Ishikawa (cell line): ENCODE data around the gene C19orf47.

Experiments used
- CEBPB ChIP-seq: IDR thresholded peaks from 2 replicates; pipeline ENCODE4 v1.6.1; 2012
- CREB1 ChIP-seq: IDR thresholded peaks from 2 replicates; pipeline ENCODE4 v1.6.1; 2012; ENCODE audit warnings: low read depth
- EGR1 ChIP-seq: IDR thresholded peaks from 2 replicates; pipeline ENCODE4 v1.6.1; 2012
- EP300 ChIP-seq: IDR thresholded peaks from 2 replicates; pipeline ENCODE4 v1.6.1; 2012; ENCODE audit warnings: borderline replicate concordance
- FOXM1 ChIP-seq: IDR thresholded peaks from 2 replicates; pipeline ENCODE4 v1.6.1; 2012; ENCODE audit warnings: low read depth, borderline replicate concordance
- NFIC ChIP-seq: IDR thresholded peaks from 2 replicates; pipeline ENCODE4 v1.6.1; 2012
- RAD21 ChIP-seq: IDR thresholded peaks from 2 replicates; pipeline ENCODE4 v1.6.1; 2012; ENCODE audit warnings: low read depth
- TAF1 ChIP-seq: IDR thresholded peaks from 2 replicates; pipeline ENCODE4 v1.6.1; 2012; ENCODE audit warnings: low read depth, mild to moderate bottlenecking
- TCF12 ChIP-seq: IDR thresholded peaks from 2 replicates; pipeline ENCODE4 v1.6.1; 2012; ENCODE audit warnings: low read depth
- TEAD4 ChIP-seq: IDR thresholded peaks from 2 replicates; pipeline ENCODE4 v1.6.1; 2012
- YY1 ChIP-seq: IDR thresholded peaks from 2 replicates; pipeline ENCODE4 v1.6.1; 2012; ENCODE audit warnings: low read depth
- ZBTB7A ChIP-seq: IDR thresholded peaks from 2 replicates; pipeline ENCODE4 v1.6.1; 2012; ENCODE audit warnings: low read depth
- TF ChIP-seq, protein P1 (sequence below): IDR thresholded peaks from 2 replicates; pipeline ENCODE4 v1.6.1; 2012
- TF ChIP-seq, protein P2 (sequence below): IDR thresholded peaks from 2 replicates; pipeline ENCODE4 v1.6.1; 2012
- TF ChIP-seq, protein P3 (sequence below): IDR thresholded peaks from 2 replicates; pipeline ENCODE4 v1.6.1; 2012; ENCODE audit warnings: low read depth, mild to moderate bottlenecking

C19orf47 gene

DNA sequence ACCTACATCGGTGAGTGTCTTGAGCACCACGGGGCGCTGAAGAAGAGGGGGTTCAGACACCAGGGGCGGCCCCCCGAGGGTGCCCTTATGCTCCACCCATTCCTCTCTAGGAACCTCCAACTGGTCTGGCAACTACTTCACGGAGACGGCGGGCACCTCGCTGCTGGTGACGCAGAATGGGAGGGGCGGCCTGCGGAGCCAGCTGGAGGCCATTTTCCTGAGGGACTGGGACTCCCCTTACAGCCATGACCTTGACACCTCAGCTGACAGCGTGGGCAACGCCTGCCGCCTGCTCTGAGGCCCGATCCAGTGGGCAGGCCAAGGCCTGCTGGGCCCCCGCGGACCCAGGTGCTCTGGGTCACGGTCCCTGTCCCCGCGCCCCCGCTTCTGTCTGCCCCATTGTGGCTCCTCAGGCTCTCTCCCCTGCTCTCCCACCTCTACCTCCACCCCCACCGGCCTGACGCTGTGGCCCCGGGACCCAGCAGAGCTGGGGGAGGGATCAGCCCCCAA, 29.7 kb upstream of the C19orf47 start:
- TF ChIP-seq, protein P1, sequence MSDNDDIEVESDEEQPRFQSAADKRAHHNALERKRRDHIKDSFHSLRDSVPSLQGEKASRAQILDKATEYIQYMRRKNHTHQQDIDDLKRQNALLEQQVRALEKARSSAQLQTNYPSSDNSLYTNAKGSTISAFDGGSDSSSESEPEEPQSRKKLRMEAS = no peak
- TF ChIP-seq NFIC (no peak), EP300 (no peak), CEBPB (no peak), TEAD4 (no peak), TCF12 (no peak), RAD21 (no peak)

DNA sequence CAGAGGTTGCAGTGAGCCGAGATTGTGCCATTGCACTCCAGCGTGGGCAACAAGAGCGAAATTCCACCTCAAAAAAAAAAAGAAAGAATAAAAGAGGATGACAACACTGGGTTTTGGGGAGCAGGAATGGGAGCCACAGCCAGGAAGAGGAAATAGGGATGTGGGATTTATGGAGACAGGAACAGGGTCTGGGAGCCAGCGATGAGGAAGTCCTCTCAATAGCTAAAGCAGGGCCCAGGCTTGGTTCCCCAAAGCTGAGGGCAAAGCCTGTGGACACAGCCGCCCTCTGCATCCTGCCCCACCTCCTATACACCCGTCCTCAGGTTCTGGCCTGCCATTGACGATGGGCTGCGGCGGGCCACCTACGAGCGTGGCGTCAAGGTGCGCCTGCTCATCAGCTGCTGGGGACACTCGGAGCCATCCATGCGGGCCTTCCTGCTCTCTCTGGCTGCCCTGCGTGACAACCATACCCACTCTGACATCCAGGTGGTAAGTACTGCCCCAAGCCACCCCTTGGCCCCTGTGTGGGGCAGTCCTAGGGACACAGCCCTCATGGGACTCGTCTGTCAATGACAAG, 28.2 kb upstream of the C19orf47 start:
- TF ChIP-seq TEAD4 (no peak), EGR1 (no peak)

- TF ChIP-seq CEBPB (no peak), NFIC (no peak), TAF1 (no peak), FOXM1 (no peak), TCF12 (no peak), TEAD4 (no peak), RAD21 (no peak), ZBTB7A (no peak), YY1 (no peak), EGR1 (no peak), EP300 (no peak), CREB1 (no peak)
- TF ChIP-seq, protein P2, sequence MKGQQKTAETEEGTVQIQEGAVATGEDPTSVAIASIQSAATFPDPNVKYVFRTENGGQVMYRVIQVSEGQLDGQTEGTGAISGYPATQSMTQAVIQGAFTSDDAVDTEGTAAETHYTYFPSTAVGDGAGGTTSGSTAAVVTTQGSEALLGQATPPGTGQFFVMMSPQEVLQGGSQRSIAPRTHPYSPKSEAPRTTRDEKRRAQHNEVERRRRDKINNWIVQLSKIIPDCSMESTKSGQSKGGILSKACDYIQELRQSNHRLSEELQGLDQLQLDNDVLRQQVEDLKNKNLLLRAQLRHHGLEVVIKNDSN = no peak
- TF ChIP-seq, protein P1 = no peak
- TF ChIP-seq, protein P3, sequence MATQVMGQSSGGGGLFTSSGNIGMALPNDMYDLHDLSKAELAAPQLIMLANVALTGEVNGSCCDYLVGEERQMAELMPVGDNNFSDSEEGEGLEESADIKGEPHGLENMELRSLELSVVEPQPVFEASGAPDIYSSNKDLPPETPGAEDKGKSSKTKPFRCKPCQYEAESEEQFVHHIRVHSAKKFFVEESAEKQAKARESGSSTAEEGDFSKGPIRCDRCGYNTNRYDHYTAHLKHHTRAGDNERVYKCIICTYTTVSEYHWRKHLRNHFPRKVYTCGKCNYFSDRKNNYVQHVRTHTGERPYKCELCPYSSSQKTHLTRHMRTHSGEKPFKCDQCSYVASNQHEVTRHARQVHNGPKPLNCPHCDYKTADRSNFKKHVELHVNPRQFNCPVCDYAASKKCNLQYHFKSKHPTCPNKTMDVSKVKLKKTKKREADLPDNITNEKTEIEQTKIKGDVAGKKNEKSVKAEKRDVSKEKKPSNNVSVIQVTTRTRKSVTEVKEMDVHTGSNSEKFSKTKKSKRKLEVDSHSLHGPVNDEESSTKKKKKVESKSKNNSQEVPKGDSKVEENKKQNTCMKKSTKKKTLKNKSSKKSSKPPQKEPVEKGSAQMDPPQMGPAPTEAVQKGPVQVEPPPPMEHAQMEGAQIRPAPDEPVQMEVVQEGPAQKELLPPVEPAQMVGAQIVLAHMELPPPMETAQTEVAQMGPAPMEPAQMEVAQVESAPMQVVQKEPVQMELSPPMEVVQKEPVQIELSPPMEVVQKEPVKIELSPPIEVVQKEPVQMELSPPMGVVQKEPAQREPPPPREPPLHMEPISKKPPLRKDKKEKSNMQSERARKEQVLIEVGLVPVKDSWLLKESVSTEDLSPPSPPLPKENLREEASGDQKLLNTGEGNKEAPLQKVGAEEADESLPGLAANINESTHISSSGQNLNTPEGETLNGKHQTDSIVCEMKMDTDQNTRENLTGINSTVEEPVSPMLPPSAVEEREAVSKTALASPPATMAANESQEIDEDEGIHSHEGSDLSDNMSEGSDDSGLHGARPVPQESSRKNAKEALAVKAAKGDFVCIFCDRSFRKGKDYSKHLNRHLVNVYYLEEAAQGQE = no peak
Observed at GRCh38 chr19:40374084-40374483, 25.9 kb upstream of the C19orf47 start.

- no peak for TF ChIP-seq TEAD4
- TF ChIP-seq, protein P3 = no peak
- TF ChIP-seq TAF1 = no peak
- TF ChIP-seq CREB1 = no peak
- no peak for TF ChIP-seq ZBTB7A
- no peak for TF ChIP-seq RAD21
- TF ChIP-seq NFIC = no peak
- TF ChIP-seq CEBPB = no peak
- TF ChIP-seq EP300 = no peak
- TF ChIP-seq, protein P2 = no peak
- no peak for TF ChIP-seq YY1
- TF ChIP-seq, protein P1 = no peak
- TF ChIP-seq EGR1 = no peak
- TF ChIP-seq FOXM1 = no peak
- TF ChIP-seq TCF12 = no peak
Observed at GRCh38 chr19:40371802-40372122, 23.6 kb upstream of the C19orf47 start.

- TF ChIP-seq, protein P3 = no peak
- TF ChIP-seq FOXM1 (no peak), YY1 (no peak), ZBTB7A (no peak), EGR1 (no peak), RAD21 (no peak), EP300 (no peak), TAF1 (no peak), TCF12 (no peak), CREB1 (no peak), NFIC (no peak), CEBPB (no peak), TEAD4 (no peak)
- TF ChIP-seq, protein P1 = no peak
- TF ChIP-seq, protein P2 = no peak
Observed at GRCh38 chr19:40370997-40371801, 23.0 kb upstream of the C19orf47 start.
